K562 (cell line): Measurements from ENCODE around the gene BPNT1. TPM values are rescaled to one million over a fixed set of nuclear protein-coding genes. Genes with fewer than 3 reads are reported as not detected.

Source experiments
- ARNT ChIP-seq, 2 experiments: fragments of 450-650 bp; IDR thresholded peaks; 2 replicates each; pipeline ENCODE4 v1.6.1; 2016; ENCODE audit warnings: mild to moderate bottlenecking in 1 of 2
- JUND ChIP-seq, 2 experiments: IDR thresholded peaks; 2 replicates in 1 of 2; 3 replicates in 1 of 2; pipeline ENCODE4 v1.6.1; 2011; ENCODE audit warnings: borderline replicate concordance in 2 of 2, low read depth in 2 of 2, low read length in 2 of 2, improper control_type of control experiment in 1 of 2, missing biosample characterization in 1 of 2, missing genetic modification characterization in 1 of 2, missing genetic modification reagents in 1 of 2
- NUFIP1 ChIP-seq: fragments of 450-650 bp; IDR thresholded peaks from 2 replicates; pipeline ENCODE4 v1.6.1; 2018; ENCODE audit not compliant: partially characterized antibody
- RBM34 ChIP-seq: fragments of 200-400 bp; formaldehyde crosslinking; IDR thresholded peaks from 2 replicates; pipeline ENCODE4 v1.6.1; 2018; ENCODE audit warnings: low read length, borderline replicate concordance; ENCODE audit not compliant: insufficient read depth
- SIN3A ChIP-seq, 2 experiments: fragments of 150-350 bp in 1 of 2; IDR thresholded peaks; 2 replicates each; pipeline ENCODE4 v1.6.1; 2011 to 2016; ENCODE audit warnings: borderline replicate concordance in 2 of 2, low read depth in 2 of 2, low read length in 2 of 2, mild to moderate bottlenecking in 2 of 2, moderate library complexity in 2 of 2; ENCODE audit not compliant: control insufficient read depth in 1 of 2
- STAG1 ChIP-seq: sonication (generic); formaldehyde crosslinking; IDR thresholded peaks from 2 replicates; pipeline ENCODE4 v1.5.0; 2020; ENCODE audit warnings: missing genetic modification reagents, borderline replicate concordance
- STAT5B ChIP-seq: fragments of 250-450 bp; sonication (Bioruptor Pico); IDR thresholded peaks from 2 replicates; pipeline ENCODE4 v1.8.0; 2021; ENCODE audit warnings: mild to moderate bottlenecking, inconsistent platforms
- XRCC5 ChIP-seq: fragments of 200-400 bp; formaldehyde crosslinking; IDR thresholded peaks from 2 replicates; pipeline ENCODE4 v1.6.1; 2017; ENCODE audit warnings: low read depth, mild to moderate bottlenecking, low read length
- ZNF324 ChIP-seq: fragments of 250-450 bp; sonication (Bioruptor Pico); IDR thresholded peaks from 2 replicates; pipeline ENCODE4 v1.4.0; 2020; ENCODE audit warnings: mild to moderate bottlenecking
- polyA plus RNA-seq, 8 experiments: library from polyadenylated mRNA; depleted of rRNA in 4 of 8; stranded (reverse) in 5 of 8; unstranded in 3 of 8; fragments of >200 nt; fragmentation: Nextera tagmentation in 2 of 8; fragmentation: Illumina TruSeq in 1 of 8; extraction: Ambion mirVana in 2 of 8; extraction: Trizol in 1 of 8; gene quantifications; 2 replicates each; pipeline versions ENCODE4 v1.2.1 to v1.2.3, GENCODE V29; 2011 to 2014; ENCODE audit warnings: inconsistent platforms in 1 of 8, missing spikeins in 1 of 8
- total RNA-seq, 7 experiments: library from RNA; depleted of rRNA in 6 of 7; stranded (reverse); fragments of >200 nt in 6 of 7; fragmentation: Illumina TruSeq in 2 of 7; extraction: Trizol in 2 of 7; gene quantifications; 2 replicates each; pipeline versions ENCODE4 v1.2.1 to v1.2.3, GENCODE V29; 2011 to 2021; ENCODE audit warnings: low replicate concordance in 1 of 7
- TF ChIP-seq, protein P1 (sequence below): fragments of 250-450 bp; sonication (Bioruptor Pico); IDR thresholded peaks from 2 replicates; pipeline ENCODE4 v1.4.0; 2020
- TF ChIP-seq, protein P2 (sequence below): fragments of 150-350 bp; conservative IDR thresholded peaks from 2 replicates; pipeline ENCODE4 v1.6.1; 2014; ENCODE audit warnings: low read length
- TF ChIP-seq, protein P3 (sequence below): fragments of 450-650 bp; formaldehyde crosslinking; IDR thresholded peaks from 2 replicates; pipeline ENCODE4 v1.4.0; 2022; ENCODE audit warnings: mild to moderate bottlenecking, moderate library complexity
- TF ChIP-seq, protein P4 (sequence below), 3 experiments: fragments of 200-800 bp in 1 of 3; sonication (Bioruptor generic) in 1 of 3; sonication (generic) in 1 of 3; formaldehyde crosslinking in 1 of 3; IDR thresholded peaks; 2 replicates each; pipeline versions ENCODE4 v1.6.1 to v1.8.0; 2016 to 2022; ENCODE audit warnings: mild to moderate bottlenecking in 2 of 3, missing compliant biosample characterization in 2 of 3, missing genetic modification characterization in 2 of 3, missing genetic modification reagents in 1 of 3

The BPNT1 gene
- total and polyA plus RNA-seq, 9 of the 15 experiments (the other 6 are each of a cell fraction or from before 2014, with no cell fraction given): 30.2 to 73.8 (median 40.5) TPM

DNA sequence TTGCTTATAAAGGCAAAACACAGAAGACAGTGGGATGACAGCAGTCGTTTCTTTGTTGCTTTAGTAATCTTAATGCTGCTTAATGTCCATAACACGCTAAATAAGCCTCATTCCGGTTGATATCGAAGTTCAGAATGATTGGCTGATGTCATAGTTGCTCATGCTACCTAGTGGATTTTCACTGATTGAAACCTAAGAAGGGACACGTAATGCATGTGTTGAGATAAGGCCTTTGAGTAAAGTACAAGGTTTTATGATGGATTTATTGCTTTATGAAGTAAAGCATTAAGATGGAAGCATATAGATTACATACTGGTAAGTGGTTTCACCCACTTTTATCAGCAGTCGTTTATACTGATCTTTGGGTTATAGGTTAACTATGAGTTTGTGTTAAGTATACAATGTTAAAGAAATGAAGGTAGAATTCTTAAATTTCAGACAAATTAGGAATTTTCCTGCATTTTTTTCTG lies 29.5 kb upstream of the BPNT1 start (continued):
- TF ChIP-seq, protein P1, sequence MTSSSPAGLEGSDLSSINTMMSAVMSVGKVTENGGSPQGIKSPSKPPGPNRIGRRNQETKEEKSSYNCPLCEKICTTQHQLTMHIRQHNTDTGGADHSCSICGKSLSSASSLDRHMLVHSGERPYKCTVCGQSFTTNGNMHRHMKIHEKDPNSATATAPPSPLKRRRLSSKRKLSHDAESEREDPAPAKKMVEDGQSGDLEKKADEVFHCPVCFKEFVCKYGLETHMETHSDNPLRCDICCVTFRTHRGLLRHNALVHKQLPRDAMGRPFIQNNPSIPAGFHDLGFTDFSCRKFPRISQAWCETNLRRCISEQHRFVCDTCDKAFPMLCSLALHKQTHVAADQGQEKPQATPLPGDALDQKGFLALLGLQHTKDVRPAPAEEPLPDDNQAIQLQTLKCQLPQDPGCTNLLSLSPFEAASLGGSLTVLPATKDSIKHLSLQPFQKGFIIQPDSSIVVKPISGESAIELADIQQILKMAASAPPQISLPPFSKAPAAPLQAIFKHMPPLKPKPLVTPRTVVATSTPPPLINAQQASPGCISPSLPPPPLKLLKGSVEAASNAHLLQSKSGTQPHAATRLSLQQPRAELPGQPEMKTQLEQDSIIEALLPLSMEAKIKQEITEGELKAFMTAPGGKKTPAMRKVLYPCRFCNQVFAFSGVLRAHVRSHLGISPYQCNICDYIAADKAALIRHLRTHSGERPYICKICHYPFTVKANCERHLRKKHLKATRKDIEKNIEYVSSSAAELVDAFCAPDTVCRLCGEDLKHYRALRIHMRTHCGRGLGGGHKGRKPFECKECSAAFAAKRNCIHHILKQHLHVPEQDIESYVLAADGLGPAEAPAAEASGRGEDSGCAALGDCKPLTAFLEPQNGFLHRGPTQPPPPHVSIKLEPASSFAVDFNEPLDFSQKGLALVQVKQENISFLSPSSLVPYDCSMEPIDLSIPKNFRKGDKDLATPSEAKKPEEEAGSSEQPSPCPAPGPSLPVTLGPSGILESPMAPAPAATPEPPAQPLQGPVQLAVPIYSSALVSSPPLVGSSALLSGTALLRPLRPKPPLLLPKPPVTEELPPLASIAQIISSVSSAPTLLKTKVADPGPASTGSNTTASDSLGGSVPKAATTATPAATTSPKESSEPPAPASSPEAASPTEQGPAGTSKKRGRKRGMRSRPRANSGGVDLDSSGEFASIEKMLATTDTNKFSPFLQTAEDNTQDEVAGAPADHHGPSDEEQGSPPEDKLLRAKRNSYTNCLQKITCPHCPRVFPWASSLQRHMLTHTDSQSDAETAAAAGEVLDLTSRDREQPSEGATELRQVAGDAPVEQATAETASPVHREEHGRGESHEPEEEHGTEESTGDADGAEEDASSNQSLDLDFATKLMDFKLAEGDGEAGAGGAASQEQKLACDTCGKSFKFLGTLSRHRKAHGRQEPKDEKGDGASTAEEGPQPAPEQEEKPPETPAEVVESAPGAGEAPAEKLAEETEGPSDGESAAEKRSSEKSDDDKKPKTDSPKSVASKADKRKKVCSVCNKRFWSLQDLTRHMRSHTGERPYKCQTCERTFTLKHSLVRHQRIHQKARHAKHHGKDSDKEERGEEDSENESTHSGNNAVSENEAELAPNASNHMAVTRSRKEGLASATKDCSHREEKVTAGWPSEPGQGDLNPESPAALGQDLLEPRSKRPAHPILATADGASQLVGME (CRISPR knock-in tag): no peak
- TF ChIP-seq STAG1 (CRISPR knock-in tag) (no peak), ZNF324 (CRISPR knock-in tag) (no peak), RBM34 (no peak), JUND (IDR thresholded peaks at IDR 0.05; ENCODE audit: borderline replicate concordance, low read depth, low read length) (peak; percentile 95), JUND (tag; IDR thresholded peaks at IDR 0.05; ENCODE audit: borderline replicate concordance, low read depth, low read length) (peak; percentile 97), XRCC5 (no peak), STAT5B (no peak), NUFIP1 (no peak), SIN3A (IDR thresholded peaks at IDR 0.05; ENCODE audit: borderline replicate concordance in 2 of 2, control insufficient read depth in 1 of 2, low read depth in 2 of 2, low read length in 2 of 2) (no peak), ARNT (IDR thresholded peaks at IDR 0.05) (peak; percentile 87 to 98; a peak in 3 of 4 replicates)
- TF ChIP-seq, protein P2, sequence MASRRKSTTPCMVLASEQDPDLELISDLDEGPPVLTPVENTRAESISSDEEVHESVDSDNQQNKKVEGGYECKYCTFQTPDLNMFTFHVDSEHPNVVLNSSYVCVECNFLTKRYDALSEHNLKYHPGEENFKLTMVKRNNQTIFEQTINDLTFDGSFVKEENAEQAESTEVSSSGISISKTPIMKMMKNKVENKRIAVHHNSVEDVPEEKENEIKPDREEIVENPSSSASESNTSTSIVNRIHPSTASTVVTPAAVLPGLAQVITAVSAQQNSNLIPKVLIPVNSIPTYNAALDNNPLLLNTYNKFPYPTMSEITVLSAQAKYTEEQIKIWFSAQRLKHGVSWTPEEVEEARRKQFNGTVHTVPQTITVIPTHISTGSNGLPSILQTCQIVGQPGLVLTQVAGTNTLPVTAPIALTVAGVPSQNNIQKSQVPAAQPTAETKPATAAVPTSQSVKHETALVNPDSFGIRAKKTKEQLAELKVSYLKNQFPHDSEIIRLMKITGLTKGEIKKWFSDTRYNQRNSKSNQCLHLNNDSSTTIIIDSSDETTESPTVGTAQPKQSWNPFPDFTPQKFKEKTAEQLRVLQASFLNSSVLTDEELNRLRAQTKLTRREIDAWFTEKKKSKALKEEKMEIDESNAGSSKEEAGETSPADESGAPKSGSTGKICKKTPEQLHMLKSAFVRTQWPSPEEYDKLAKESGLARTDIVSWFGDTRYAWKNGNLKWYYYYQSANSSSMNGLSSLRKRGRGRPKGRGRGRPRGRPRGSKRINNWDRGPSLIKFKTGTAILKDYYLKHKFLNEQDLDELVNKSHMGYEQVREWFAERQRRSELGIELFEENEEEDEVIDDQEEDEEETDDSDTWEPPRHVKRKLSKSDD: no peak
- TF ChIP-seq, protein P3, sequence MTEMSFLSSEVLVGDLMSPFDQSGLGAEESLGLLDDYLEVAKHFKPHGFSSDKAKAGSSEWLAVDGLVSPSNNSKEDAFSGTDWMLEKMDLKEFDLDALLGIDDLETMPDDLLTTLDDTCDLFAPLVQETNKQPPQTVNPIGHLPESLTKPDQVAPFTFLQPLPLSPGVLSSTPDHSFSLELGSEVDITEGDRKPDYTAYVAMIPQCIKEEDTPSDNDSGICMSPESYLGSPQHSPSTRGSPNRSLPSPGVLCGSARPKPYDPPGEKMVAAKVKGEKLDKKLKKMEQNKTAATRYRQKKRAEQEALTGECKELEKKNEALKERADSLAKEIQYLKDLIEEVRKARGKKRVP (CRISPR knock-in tag): peak; percentile 67; the same call in 1 of the 2 replicates
- TF ChIP-seq, protein P4, sequence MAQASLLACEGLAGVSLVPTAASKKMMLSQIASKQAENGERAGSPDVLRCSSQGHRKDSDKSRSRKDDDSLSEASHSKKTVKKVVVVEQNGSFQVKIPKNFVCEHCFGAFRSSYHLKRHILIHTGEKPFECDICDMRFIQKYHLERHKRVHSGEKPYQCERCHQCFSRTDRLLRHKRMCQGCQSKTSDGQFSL (CRISPR knock-in tag; IDR thresholded peaks at IDR 0.05): no peak
- TF ChIP-seq, protein P4 (tag; IDR thresholded peaks at IDR 0.05): no peak
